ENCODE results near the gene ZNF341.
A peak's percentile ranks its signal among the peaks of the same experiment; 100 is the strongest.

Gene ZNF341

GRCh38 chr20:33732166-33732970 lies 572 bp downstream of the ZNF341 start:
- DNase-seq = no peak

DNA sequence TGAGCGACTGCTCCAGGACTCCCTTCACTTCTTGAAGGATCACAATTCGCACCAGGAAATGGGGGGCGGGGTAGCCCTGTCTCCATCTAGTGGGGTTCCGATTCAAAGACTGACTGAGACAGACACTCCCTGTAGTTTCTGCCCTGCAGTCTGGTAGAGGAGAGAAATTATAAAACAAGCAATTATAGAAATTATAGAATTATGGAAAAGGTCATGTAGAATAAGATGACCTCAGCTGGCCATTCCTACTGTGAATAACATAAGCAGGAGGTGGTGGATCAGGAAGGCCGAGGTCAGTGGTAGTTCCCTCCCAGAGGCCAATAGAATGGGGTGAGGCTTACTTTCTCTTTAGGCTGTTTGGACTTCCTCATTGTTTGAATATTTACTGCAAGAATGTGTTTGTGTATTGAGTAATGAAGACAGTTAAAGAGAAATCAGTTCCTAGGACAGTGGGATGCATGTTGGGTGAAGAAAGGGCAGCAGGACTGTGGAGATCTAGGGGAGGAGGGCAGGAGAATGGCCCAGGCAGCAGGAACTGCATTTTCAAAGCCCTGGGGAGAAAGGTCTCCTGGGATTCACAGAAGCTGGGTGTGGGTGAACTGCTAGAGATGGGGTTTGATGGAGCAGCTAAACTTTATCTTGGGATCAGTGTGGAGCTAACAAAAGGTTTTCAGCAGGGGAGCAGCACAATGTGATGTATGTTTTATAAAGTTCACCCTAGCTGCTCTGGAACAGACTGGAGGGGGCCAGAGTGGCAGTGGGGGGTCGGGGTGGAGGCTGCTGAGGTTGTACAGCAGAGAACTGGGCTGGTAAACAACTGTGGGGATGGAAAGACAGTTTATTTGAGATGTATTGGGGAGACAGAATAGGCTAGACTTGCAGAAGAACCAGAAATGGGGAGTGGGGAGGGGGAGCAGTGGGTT lies 2.1 kb downstream of the ZNF341 start:
- DNase-seq = peak; percentile 88

DNA sequence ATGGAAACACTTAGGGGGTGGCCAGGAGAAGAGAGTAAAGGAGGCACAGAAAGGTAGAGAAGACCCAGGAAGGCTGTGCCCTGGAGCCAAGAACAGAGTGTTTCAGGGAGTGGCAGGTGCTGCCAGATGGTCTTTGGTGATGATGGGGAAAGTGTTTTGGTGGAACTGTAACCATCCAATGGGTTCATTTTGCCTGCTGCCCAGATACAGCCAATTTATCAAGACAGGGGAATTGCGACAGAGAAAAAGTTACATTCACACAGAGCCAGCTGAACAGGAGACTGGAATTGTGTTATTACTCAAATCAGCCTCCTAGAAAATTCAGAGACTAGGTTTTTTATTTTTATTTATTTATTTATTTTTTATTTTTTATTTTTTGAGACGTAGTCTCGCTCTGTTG lies 5.2 kb downstream of the ZNF341 start:
- DNase-seq = no peak

GRCh38 chr20:33739493-33739892 lies 7.7 kb downstream of the ZNF341 start:
- DNase-seq = no peak

- DNase-seq = no peak
These were observed 8.4 kb downstream of the ZNF341 start for GRCh38 chr20:33740189-33740588.

- no peak for DNase-seq
These were observed 12.4 kb downstream of the ZNF341 start for GRCh38 chr20:33744181-33744580.

DNA sequence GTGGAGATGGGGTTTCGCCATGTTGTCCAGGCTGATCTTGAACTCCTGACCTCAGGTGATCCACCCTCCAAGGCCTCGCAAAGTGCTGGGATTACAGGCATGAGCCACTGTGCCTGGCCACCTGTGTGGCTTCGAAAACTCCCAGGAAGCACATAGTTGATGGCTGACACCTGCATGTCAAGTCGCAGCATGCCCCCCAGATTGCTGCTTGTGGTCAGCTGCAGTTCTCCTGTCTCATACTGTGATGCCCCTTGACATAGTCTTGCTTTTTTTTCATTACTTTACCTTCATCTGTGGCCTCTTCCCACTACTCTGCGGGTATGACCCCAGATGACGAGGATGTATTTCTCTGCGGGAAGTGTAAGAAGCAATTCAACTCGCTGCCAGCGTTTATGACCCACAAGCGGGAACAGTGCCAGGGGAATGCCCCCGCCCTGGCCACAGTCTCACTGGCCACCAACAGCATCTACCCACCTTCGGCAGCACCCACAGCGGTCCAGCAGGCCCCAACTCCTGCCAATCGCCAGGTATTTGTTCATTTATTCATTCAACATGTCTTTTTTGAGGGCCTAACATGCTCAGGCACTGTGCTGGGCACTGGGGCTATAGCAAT lies 13.1 kb downstream of the ZNF341 start:
- DNase-seq = no peak

DNA sequence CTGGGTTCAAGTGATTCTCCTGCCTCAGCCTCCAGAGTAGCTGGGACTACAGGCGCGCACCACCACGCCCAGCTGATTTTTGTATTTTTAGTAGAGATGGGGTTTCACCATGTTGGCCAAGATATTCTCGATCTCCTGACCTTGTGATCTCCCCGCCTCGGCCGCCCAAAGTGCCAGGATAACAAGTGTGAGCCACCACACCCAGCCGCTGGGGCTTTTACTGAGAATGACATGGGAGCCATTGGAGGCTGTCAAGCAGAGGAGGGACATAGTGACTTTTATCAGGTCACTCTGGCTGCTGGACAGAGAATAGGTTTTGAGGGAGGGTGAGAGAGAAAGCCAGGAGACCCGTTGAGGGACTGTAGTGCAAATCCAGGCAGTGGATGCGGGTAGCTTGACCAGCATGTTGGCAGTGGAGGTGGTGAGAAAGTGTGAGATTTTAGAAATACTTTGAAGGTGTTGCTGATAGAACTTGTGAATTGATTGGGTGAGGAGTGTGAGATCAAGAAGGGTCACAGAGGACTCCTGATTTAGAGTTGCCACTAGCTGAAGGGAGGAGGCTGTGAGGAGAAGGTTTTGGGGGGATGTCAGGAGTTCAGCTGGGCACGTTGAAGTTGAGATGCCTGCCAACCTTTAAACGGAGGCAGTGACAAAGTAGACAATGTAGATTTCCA lies 14.7 kb downstream of the ZNF341 start:
- DNase-seq = no peak

DNA sequence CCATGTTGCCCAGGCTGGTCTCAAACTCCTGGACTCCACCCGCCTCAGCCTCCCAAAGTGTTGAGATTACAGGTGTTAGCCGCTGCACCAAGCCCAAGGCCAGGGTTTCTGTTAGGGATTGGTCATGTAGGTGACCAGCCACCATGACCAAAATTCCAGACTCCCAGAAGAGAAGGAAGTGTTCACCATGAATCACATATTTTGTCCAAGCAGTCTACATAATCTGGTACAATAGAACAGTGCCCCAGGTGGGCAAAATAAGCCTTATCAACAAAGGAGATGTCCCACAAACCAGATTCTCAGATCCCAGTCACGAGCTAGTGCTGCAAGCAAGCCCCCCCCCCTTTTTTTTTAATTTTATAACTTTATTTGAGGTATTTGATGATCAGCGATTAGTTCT lies 20.0 kb downstream of the ZNF341 start:
- no peak for DNase-seq

- no peak for DNase-seq
These were observed 21.3 kb downstream of the ZNF341 start for GRCh38 chr20:33753143-33753542.

DNA sequence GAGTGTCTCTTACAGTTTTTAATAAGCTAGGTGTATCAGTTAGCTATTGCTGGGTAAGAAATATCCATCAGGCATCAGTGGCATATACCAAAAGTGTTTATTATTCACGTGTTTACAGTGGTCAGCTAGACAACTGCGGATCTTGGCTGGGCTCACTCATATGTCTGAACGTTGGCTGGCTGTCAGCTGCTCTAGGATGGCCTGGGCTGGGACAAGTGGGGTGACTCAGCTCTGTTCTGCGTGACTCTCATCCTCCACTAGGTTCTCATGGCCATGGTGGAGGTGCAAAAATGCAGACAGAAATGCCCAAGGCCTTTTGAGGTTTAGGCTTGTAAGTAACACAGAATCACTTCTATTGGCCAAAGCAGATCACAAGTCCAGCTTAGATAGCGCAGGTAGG lies 22.0 kb downstream of the ZNF341 start:
- DNase-seq = peak; percentile 76

- peak; percentile 9 for DNase-seq
These were observed 24.2 kb downstream of the ZNF341 start for GRCh38 chr20:33755936-33756490.

GRCh38 chr20:33757046-33757445 lies 25.2 kb downstream of the ZNF341 start:
- DNase-seq = no peak

GRCh38 chr20:33757458-33757857 lies 25.7 kb downstream of the ZNF341 start:
- DNase-seq = no peak

DNA sequence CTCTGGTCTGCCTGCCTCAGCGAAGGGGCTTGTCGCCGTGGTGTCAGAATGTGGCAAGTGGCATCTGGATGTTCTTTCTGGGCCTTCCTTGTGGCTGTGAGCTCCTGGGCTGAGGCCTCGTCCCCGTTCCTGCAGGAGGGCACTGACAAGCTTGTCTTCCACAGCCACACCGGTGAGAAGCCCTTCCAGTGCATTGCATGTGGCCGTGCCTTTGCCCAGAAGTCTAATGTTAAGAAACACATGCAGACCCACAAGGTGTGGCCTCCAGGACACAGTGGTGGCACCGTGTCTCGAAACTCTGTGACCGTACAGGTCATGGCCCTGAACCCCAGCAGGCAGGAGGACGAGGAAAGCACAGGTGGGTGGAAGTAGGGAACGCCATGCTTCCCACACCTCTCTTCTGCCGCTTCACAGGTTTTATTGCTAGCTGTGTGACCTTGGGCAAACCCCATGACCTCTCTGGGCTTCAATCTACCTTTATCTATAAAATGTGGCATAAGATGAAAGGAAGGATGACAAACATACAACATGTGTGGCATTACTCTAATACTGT lies 30.0 kb downstream of the ZNF341 start:
- DNase-seq = no peak

DNA sequence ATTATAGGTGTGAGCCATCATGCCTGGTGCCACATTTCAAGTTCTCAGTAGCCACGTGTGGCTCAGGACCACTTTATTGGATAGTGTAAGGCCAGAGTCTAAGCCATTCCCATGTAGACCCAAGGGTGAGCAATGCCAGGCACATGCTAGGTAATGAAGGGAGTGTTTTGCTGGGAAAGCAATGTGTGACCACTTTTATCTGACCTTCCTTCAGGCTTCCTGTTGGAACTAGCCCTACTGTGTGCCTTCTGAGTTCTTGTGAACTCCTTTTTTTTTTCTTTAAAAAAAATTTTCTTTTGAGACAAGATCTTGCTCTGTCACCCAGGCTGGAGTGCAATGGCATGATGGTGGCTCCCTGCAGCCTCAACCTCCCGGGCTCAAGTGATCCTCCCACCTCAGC lies 33.3 kb downstream of the ZNF341 start:
- no peak for DNase-seq

- DNase-seq = no peak
These were observed 33.8 kb downstream of the ZNF341 start for GRCh38 chr20:33765592-33765991.

DNA sequence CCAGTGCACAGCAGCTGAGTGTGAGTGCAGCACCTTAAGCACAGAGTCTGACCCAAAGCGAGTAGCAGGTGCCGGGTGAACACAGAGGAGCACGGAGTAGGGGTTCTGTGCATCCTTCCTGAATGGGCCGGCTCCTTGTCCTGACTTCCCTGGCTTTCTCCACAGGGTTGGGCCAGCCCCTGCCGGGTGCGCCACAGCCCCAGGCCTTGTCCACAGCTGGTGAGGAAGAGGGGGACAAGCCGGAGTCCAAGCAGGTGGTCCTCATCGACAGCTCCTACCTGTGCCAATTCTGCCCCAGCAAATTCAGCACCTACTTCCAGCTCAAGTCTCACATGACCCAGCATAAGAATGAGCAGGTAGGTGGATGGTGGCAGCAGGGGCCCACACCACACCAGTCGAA lies 34.9 kb downstream of the ZNF341 start:
- DNase-seq = no peak

DNA sequence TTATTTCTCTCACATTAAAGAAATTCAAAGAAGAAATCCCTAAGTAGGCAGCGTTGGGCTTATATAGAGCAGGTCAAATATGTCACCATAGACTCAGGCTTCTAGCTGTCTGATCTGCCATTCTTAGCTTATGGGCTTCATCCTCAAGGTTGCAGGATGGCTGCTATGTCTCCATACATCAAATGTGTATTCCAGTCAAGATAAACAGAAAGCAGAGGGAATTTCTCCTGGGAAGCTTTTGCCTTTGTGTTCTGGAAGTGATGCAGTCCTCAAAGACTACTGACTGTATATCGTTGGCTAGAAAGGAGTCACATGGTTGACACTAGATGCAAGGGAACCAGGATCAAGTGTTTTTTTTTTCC lies 36.0 kb downstream of the ZNF341 start:
- no peak for DNase-seq

GRCh38 chr20:33769043-33769442 lies 37.2 kb downstream of the ZNF341 start:
- DNase-seq = no peak

- DNase-seq = no peak
These were observed 38.2 kb downstream of the ZNF341 start for GRCh38 chr20:33770005-33770404.

GRCh38 chr20:33771938-33772337 lies 40.1 kb downstream of the ZNF341 start:
- DNase-seq = no peak
